AG04450 (cell line): ENCODE measurements around the gene CAND2. TPM values are rescaled to one million over a fixed set of nuclear protein-coding genes. Genes with fewer than 3 reads are reported as not detected.
"Not testable (repeated sequence)": the region's sequence is repeated elsewhere in the genome, so short reads cannot be mapped to it uniquely, and the experiment has no call there.

Source experiments
- CTCF ChIA-PET: fragments of 300-600, 350-600 bp; formaldehyde crosslinking; extraction: SDS; loops from one replicate; lab custom pipeline; 2022; ENCODE audit warnings: antibody characterized with exemption, inconsistent platforms; lab: Charles Lee
- POLR2A ChIA-PET: fragments of 350-600 bp; formaldehyde crosslinking; extraction: SDS; loops from one replicate; lab custom pipeline; 2021; ENCODE audit warnings: antibody characterized with exemption, inconsistent platforms; lab: Yijun Ruan, JAX
- DNase-seq: peaks from one replicate; pipeline ENCODE4 v3.0.0-alpha.2; 2011; ENCODE audit warnings: low read depth, low spot score
- H3K27ac ChIP-seq: one replicate; pipeline ENCODE4 v1.5.1; 2012; ENCODE audit warnings: low read depth, low read length, control low read depth
- H3K27me3 ChIP-seq: one replicate; pipeline ENCODE4 v1.6.0; 2012; ENCODE audit warnings: low read length; ENCODE audit not compliant: control insufficient read depth, insufficient read depth
- H3K4me3 ChIP-seq: 2 replicates; pipeline ENCODE4 v1.5.1; 2011; ENCODE audit warnings: mild to moderate bottlenecking, low read depth, low read length, control low read depth
- H3K9me3 ChIP-seq: 2 replicates; pipeline ENCODE4 v1.5.1; 2012; ENCODE audit warnings: low read length; ENCODE audit not compliant: control insufficient read depth, insufficient read depth
- CTCF ChIP-seq: IDR thresholded peaks from 2 replicates; pipeline ENCODE4 v1.5.1; 2011; ENCODE audit warnings: low read depth, low read length, control low read depth, inconsistent platforms
- polyA plus RNA-seq: library from polyadenylated mRNA; depleted of rRNA; stranded (reverse); fragments of >200 nt; gene quantifications from 2 replicates; pipeline ENCODE4 v1.2.3, GENCODE V29; 2011

CAND2 gene
- polyA plus RNA-seq, 1 experiment, result 5.8 TPM

- Histone ChIP-seq H3K27ac (no peak overlapping the region), H3K9me3 (no peaks in the 10 kb centered on the region), H3K27me3 (no peaks in the 10 kb centered on the region), H3K4me3 (no peak overlapping the region)
- no peak for TF ChIP-seq CTCF
- no peak for DNase-seq
- ChIA-PET CTCF (interaction anchor here (0.6 to 1.5 kb wide), 3 partner anchors 13 to 193 kb away, joined by 3 to 5 read pairs (median 4); no protein-coding TSS in a partner anchor), POLR2A (no interaction called here)
Observed at GRCh38 chr3:12835052-12835665, 38.7 kb downstream of the CAND2 start.

GRCh38 chr3:12837295-12837986 is 41.0 kb downstream of the CAND2 start:
- H3K4me3 ChIP-seq, result peak overlapping the region; percentile 25; the same call in 1 of the 2 replicates
- CTCF ChIA-PET, result interaction anchor here (0.6 to 1.6 kb wide), 3 partner anchors 15 to 1384 kb away, joined by 3 to 9 read pairs (median 3); no protein-coding TSS in a partner anchor
- POLR2A ChIA-PET, result interaction anchor here (0.7 kb wide), 1 partner anchor 1234 kb away, joined by 4 read pairs; no protein-coding TSS in a partner anchor
- no peaks in the 10 kb centered on the region; the same call in 1 of the 2 replicates for H3K9me3 ChIP-seq
- no peak for DNase-seq
- no peak for TF ChIP-seq CTCF
- no peaks in the 10 kb centered on the region for H3K27me3 ChIP-seq
- H3K27ac ChIP-seq, result no peak overlapping the region

GRCh38 chr3:12838179-12838965 is 41.9 kb downstream of the CAND2 start:
- H3K9me3 ChIP-seq, result no peaks in the 10 kb centered on the region; the same call in 1 of the 2 replicates
- H3K4me3 ChIP-seq, result peak overlapping the region; percentile 31
- H3K27ac ChIP-seq, result no peak overlapping the region
- POLR2A ChIA-PET, result interaction anchor here (0.6 to 0.7 kb wide), 2 partner anchors 13 to 43 kb away, joined by 3 read pairs; no protein-coding TSS in a partner anchor
- DNase-seq, result no peak
- CTCF ChIA-PET, result interaction anchor here (1.1 to 1.6 kb wide), 3 partner anchors 16 to 54 kb away, joined by 3 to 9 read pairs (median 3); no protein-coding TSS in a partner anchor
- no peaks in the 10 kb centered on the region for H3K27me3 ChIP-seq
- no peak for TF ChIP-seq CTCF

- ChIA-PET POLR2A (interaction anchor here (0.6 to 0.7 kb wide), 2 partner anchors 12 to 42 kb away, joined by 3 read pairs; no protein-coding TSS in a partner anchor), CTCF (interaction anchor here (0.7 to 1.4 kb wide), 2 partner anchors 9 to 53 kb away, joined by 3 to 4 read pairs; no protein-coding TSS in a partner anchor)
- Histone ChIP-seq H3K27ac (no peak overlapping the region), H3K4me3 (peak overlapping the region; percentile 98), H3K27me3 (no peaks in the 10 kb centered on the region), H3K9me3 (no peaks in the 10 kb centered on the region; the same call in 1 of the 2 replicates)
- no peak for TF ChIP-seq CTCF
- DNase-seq, result no peak
Observed at GRCh38 chr3:12839156-12839946, 42.9 kb downstream of the CAND2 start.

- H3K4me3 ChIP-seq, result peak overlapping the region; percentile 98
- DNase-seq, H3K9me3 ChIP-seq, H3K27me3 ChIP-seq, H3K27ac ChIP-seq: not testable (repeated sequence)
- CTCF ChIA-PET, result interaction anchor here (0.7 to 1.8 kb wide), 4 partner anchors 10 to 179 kb away, joined by 3 to 5 read pairs (median 4); no protein-coding TSS in a partner anchor
- POLR2A ChIA-PET, result interaction anchor here (2.0 kb wide), 1 partner anchor 30 kb away, joined by 10 read pairs; no protein-coding TSS in a partner anchor
Observed at GRCh38 chr3:12840148-12840547, 43.7 kb downstream of the CAND2 start.
